OCI-LY7 (cell line): ENCODE data around the gene GSN.

ENCODE experiments used
- EZH2phosphoT487 ChIP-seq: fragments of 200-600 bp; sonication (generic); IDR thresholded peaks from 2 replicates; pipeline ENCODE4 v1.6.1; 2018; ENCODE audit warnings: low read depth, borderline replicate concordance, mild to moderate bottlenecking, mixed run types, antibody characterized with exemption, low read length, moderate library complexity, mixed read lengths
- TF ChIP-seq, protein P1 (sequence below): fragments of 200-600 bp; sonication (generic); conservative IDR thresholded peaks from 2 replicates; pipeline ENCODE4 v1.5.1; 2014; ENCODE audit warnings: mild to moderate bottlenecking, antibody characterized with exemption, low read length, moderate library complexity, mixed read lengths

- TF ChIP-seq, protein P1, sequence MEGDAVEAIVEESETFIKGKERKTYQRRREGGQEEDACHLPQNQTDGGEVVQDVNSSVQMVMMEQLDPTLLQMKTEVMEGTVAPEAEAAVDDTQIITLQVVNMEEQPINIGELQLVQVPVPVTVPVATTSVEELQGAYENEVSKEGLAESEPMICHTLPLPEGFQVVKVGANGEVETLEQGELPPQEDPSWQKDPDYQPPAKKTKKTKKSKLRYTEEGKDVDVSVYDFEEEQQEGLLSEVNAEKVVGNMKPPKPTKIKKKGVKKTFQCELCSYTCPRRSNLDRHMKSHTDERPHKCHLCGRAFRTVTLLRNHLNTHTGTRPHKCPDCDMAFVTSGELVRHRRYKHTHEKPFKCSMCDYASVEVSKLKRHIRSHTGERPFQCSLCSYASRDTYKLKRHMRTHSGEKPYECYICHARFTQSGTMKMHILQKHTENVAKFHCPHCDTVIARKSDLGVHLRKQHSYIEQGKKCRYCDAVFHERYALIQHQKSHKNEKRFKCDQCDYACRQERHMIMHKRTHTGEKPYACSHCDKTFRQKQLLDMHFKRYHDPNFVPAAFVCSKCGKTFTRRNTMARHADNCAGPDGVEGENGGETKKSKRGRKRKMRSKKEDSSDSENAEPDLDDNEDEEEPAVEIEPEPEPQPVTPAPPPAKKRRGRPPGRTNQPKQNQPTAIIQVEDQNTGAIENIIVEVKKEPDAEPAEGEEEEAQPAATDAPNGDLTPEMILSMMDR, result no peak
- no peak for TF ChIP-seq EZH2phosphoT487
Measured at GRCh38 chr9:121350993-121351561, 83.1 kb downstream of the GSN start.
